RKO (cell line): ENCODE results near the gene SARNP.
"Not testable (repeated sequence)": the region's sequence is repeated elsewhere in the genome, so short reads cannot be mapped to it uniquely, and the experiment has no call there.

Source experiments
- DNase-seq: peaks from one replicate; pipeline ENCODE4 v3.0.0-alpha.2; 2016; ENCODE audit warnings: low spot score

Gene SARNP

GRCh38 chr12:55797068-55797467 lies 20.5 kb downstream of the SARNP start:
- DNase-seq: peak; percentile 38

GRCh38 chr12:55795950-55796349 lies 21.6 kb downstream of the SARNP start:
- DNase-seq: no peak

- no peak for DNase-seq
Measured at GRCh38 chr12:55789893-55790292, 27.6 kb downstream of the SARNP start.

- no peak for DNase-seq
Measured at GRCh38 chr12:55789171-55789570, 28.4 kb downstream of the SARNP start.

- no peak for DNase-seq
Measured at GRCh38 chr12:55788546-55788945, 29.0 kb downstream of the SARNP start.

- DNase-seq: no peak
Measured at GRCh38 chr12:55780685-55781084, 36.8 kb downstream of the SARNP start.

GRCh38 chr12:55777856-55778255 lies 39.7 kb downstream of the SARNP start:
- DNase-seq: no peak

GRCh38 chr12:55771736-55772135 lies 45.8 kb downstream of the SARNP start:
- no peak for DNase-seq

- no peak for DNase-seq
Measured at GRCh38 chr12:55767156-55767555, 50.4 kb downstream of the SARNP start.

GRCh38 chr12:55765736-55766290 lies 51.7 kb downstream of the SARNP start:
- DNase-seq: no peak

- DNase-seq: no peak
Measured at GRCh38 chr12:55762646-55763045, 54.9 kb downstream of the SARNP start.

GRCh38 chr12:55760663-55761062 lies 56.9 kb downstream of the SARNP start:
- DNase-seq: no peak

GRCh38 chr12:55758575-55758974 lies 58.9 kb downstream of the SARNP start:
- DNase-seq: not testable (repeated sequence)

GRCh38 chr12:55757701-55758100 lies 59.8 kb downstream of the SARNP start:
- DNase-seq: no peak

- no peak for DNase-seq
Measured at GRCh38 chr12:55755246-55755645, 62.3 kb downstream of the SARNP start.

GRCh38 chr12:55748230-55748993 lies 69.1 kb downstream of the SARNP start:
- DNase-seq: no peak

- DNase-seq: no peak
Measured at GRCh38 chr12:55746913-55747231, 70.7 kb downstream of the SARNP start.

- no peak for DNase-seq
Measured at GRCh38 chr12:55746174-55746912, 71.2 kb downstream of the SARNP start.

GRCh38 chr12:55745361-55746173 lies 72.0 kb downstream of the SARNP start:
- no peak for DNase-seq

- DNase-seq: no peak
Measured at GRCh38 chr12:55744340-55745030, 73.0 kb downstream of the SARNP start.

- DNase-seq: peak; percentile 84
Measured at GRCh38 chr12:55743406-55744339, 73.9 kb downstream of the SARNP start.
